ENCODE results near the gene ARL6IP5.

ARL6IP5 gene

GRCh38 chr3:69091389-69092029, 6.8 kb downstream of the ARL6IP5 start:
- DNase-seq = peak in 1 of 3 donors; percentile 54
- Histone ChIP-seq H3K4me1 (ENCODE audit: control extremely low read depth in 1 of 4, control insufficient read depth in 4 of 4, insufficient read depth in 4 of 4, low read length in 3 of 4) (peaks cover 86 to 99% (median 94%) of the 10 kb centered on the region in 4 experiments), H3K27me3 (replicated peaks in 2 of 5; ENCODE audit: control insufficient read depth in 4 of 5, insufficient read depth in 5 of 5, low read length in 4 of 5) (no peaks in the 10 kb centered on the region), H3K4me3 (ENCODE audit: control insufficient read depth in 1 of 7, extremely low read depth in 1 of 7, insufficient read depth in 4 of 7, low read depth in 2 of 7, low read length in 6 of 7) (peak overlapping the region in 5 of 7 experiments; percentile 11 to 63 (median 47)), H3K36me3 (ENCODE audit: control insufficient read depth in 4 of 4, insufficient read depth in 4 of 4, low read length in 3 of 4) (peaks cover 5 to 28% (median 7%) of the 10 kb centered on the region in 4 experiments), H3K9me3 (ENCODE audit: control extremely low read depth in 1 of 5, control insufficient read depth in 4 of 5, insufficient read depth in 2 of 5, low read depth in 1 of 5, low read length in 4 of 5) (no peaks in the 10 kb centered on the region), H3K27ac (ENCODE audit: insufficient read depth in 1 of 2, low read depth in 1 of 2, low read length in 2 of 2, poor library complexity in 1 of 2, severe bottlenecking in 2 of 2) (peak overlapping the region; percentile 56 to 88)
- 0% methylated on average over 1 of the region's 5 CpGs for WGBS (ENCODE audit: insufficient coverage)
- ChIA-PET CTCF (interaction anchor here (0.8 to 3.7 kb wide), 4 partner anchors 8 to 29 kb away, joined by 3 to 28 read pairs (median 6); partner anchors contain the start of gene ARL6IP5), POLR2A (interaction anchor here (0.5 to 1.2 kb wide), 3 partner anchors 11 to 29 kb away, joined by 3 to 4 read pairs (median 3); partner anchors contain the start of gene UBA3)

- Histone ChIP-seq H3K27ac (ENCODE audit: insufficient read depth in 1 of 2, low read depth in 1 of 2, low read length in 2 of 2, poor library complexity in 1 of 2, severe bottlenecking in 2 of 2) (peak overlapping the region; percentile 71 to 88), H3K4me3 (ENCODE audit: control insufficient read depth in 1 of 7, extremely low read depth in 1 of 7, insufficient read depth in 4 of 7, low read depth in 2 of 7, low read length in 6 of 7) (peak overlapping the region in 6 of 7 experiments; percentile 35 to 63 (median 48))
- peak; percentile 69 to 95 (median 89) for DNase-seq
Observed at GRCh38 chr3:69092030-69092516, 7.3 kb downstream of the ARL6IP5 start.

GRCh38 chr3:69094467-69095205, 9.9 kb downstream of the ARL6IP5 start:
- peak overlapping the region in 4 of 7 experiments; percentile 33 to 59 (median 52) for H3K4me3 ChIP-seq (ENCODE audit: control insufficient read depth in 1 of 7, extremely low read depth in 1 of 7, insufficient read depth in 4 of 7, low read depth in 2 of 7, low read length in 6 of 7)
- H3K27me3 ChIP-seq (replicated peaks in 2 of 5; ENCODE audit: control insufficient read depth in 4 of 5, insufficient read depth in 5 of 5, low read length in 4 of 5) = no peaks in the 10 kb centered on the region
- no peaks in the 10 kb centered on the region for H3K9me3 ChIP-seq (ENCODE audit: control extremely low read depth in 1 of 5, control insufficient read depth in 4 of 5, insufficient read depth in 2 of 5, low read depth in 1 of 5, low read length in 4 of 5)
- H3K4me1 ChIP-seq (ENCODE audit: control extremely low read depth in 1 of 4, control insufficient read depth in 4 of 4, insufficient read depth in 4 of 4, low read length in 3 of 4) = peaks cover 65 to 91% (median 79%) of the 10 kb centered on the region in 4 experiments
- ChIA-PET CTCF (interaction anchor here (0.9 to 3.7 kb wide), 8 partner anchors 11 to 419 kb away, joined by 3 to 28 read pairs (median 3); partner anchors contain the start of gene ARL6IP5), POLR2A (interaction anchor here (0.6 to 5.3 kb wide), 4 partner anchors 8 to 66 kb away, joined by 3 to 36 read pairs (median 4); partner anchors contain the start of gene ARL6IP5)
- peak; percentile 79 to 96 (median 94) for DNase-seq
- H3K27ac ChIP-seq (ENCODE audit: insufficient read depth in 1 of 2, low read depth in 1 of 2, low read length in 2 of 2, poor library complexity in 1 of 2, severe bottlenecking in 2 of 2) = peak overlapping the region; percentile 61 to 88
- peaks cover 0 to 20% (median 7%) of the 10 kb centered on the region in 4 experiments for H3K36me3 ChIP-seq (ENCODE audit: control insufficient read depth in 4 of 4, insufficient read depth in 4 of 4, low read length in 3 of 4)
- WGBS (ENCODE audit: insufficient coverage) = 0% methylated on average over 5 of the region's 8 CpGs

More at GRCh38 chr3:69092030-69092516, 7.3 kb downstream of the ARL6IP5 start:
- Histone ChIP-seq H3K27me3 (replicated peaks in 2 of 5; ENCODE audit: control insufficient read depth in 4 of 5, insufficient read depth in 5 of 5, low read length in 4 of 5) (no peaks in the 10 kb centered on the region), H3K36me3 (ENCODE audit: control insufficient read depth in 4 of 4, insufficient read depth in 4 of 4, low read length in 3 of 4) (peaks cover 5 to 28% (median 7%) of the 10 kb centered on the region in 4 experiments), H3K4me1 (ENCODE audit: control extremely low read depth in 1 of 4, control insufficient read depth in 4 of 4, insufficient read depth in 4 of 4, low read length in 3 of 4) (peaks cover 80 to 99% (median 91%) of the 10 kb centered on the region in 4 experiments), H3K9me3 (ENCODE audit: control extremely low read depth in 1 of 5, control insufficient read depth in 4 of 5, insufficient read depth in 2 of 5, low read depth in 1 of 5, low read length in 4 of 5) (no peaks in the 10 kb centered on the region)
- 0% methylated on average over 3 of the region's 4 CpGs for WGBS (ENCODE audit: insufficient coverage)
- ChIA-PET POLR2A (interaction anchor here (0.5 to 5.3 kb wide), 5 partner anchors 8 to 41 kb away, joined by 3 to 36 read pairs (median 3); partner anchors contain the start of genes ARL6IP5 and UBA3), CTCF (interaction anchor here (0.8 to 3.7 kb wide), 4 partner anchors 9 to 28 kb away, joined by 3 to 28 read pairs (median 6); partner anchors contain the start of gene ARL6IP5)

DNA sequence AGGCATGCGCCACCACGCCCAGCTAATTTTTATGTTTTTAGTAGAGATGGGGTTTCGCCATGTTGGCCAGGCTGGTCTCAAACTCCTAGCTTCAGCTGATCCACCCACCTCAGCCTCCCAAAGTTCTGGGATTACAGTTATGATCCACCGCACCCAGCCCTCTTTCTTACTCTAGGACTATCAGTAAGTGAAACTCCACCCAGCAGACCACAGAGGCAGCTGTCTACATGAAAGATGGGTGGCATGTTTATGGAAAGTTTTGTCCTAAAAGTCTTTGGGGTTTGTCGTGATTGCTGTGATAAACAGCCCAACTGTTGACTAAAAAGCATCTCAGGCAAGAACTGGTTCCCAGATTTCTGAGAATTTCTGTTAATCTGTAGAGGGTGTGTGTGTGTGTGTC, 10.9 kb downstream of the ARL6IP5 start:
- peaks cover 56 to 83% (median 69%) of the 10 kb centered on the region in 4 experiments for H3K4me1 ChIP-seq (ENCODE audit: control extremely low read depth in 1 of 4, control insufficient read depth in 4 of 4, insufficient read depth in 4 of 4, low read length in 3 of 4)
- no peaks in the 10 kb centered on the region for H3K9me3 ChIP-seq (ENCODE audit: control extremely low read depth in 1 of 5, control insufficient read depth in 4 of 5, insufficient read depth in 2 of 5, low read depth in 1 of 5, low read length in 4 of 5)
- ChIA-PET CTCF (interaction anchor here (0.9 to 2.5 kb wide), 4 partner anchors 10 to 32 kb away, joined by 3 to 14 read pairs (median 4); partner anchors contain the start of gene ARL6IP5), POLR2A (interaction anchor here (0.6 to 5.3 kb wide), 2 partner anchors 9 to 12 kb away, joined by 3 to 36 read pairs; partner anchors contain the start of gene ARL6IP5)
- 0% methylated on average over 1 of the region's 5 CpGs for WGBS (ENCODE audit: insufficient coverage)
- H3K36me3 ChIP-seq (ENCODE audit: control insufficient read depth in 4 of 4, insufficient read depth in 4 of 4, low read length in 3 of 4) = peaks cover 0 to 15% (median 4%) of the 10 kb centered on the region in 4 experiments
- peak in 2 of 3 donors; percentile 46 to 60 for DNase-seq
- H3K4me3 ChIP-seq (ENCODE audit: control insufficient read depth in 1 of 7, extremely low read depth in 1 of 7, insufficient read depth in 4 of 7, low read depth in 2 of 7, low read length in 6 of 7) = peak overlapping the region in 4 of 7 experiments; percentile 5 to 46 (median 16)
- no peaks in the 10 kb centered on the region for H3K27me3 ChIP-seq (replicated peaks in 2 of 5; ENCODE audit: control insufficient read depth in 4 of 5, insufficient read depth in 5 of 5, low read length in 4 of 5)
- H3K27ac ChIP-seq (ENCODE audit: insufficient read depth in 1 of 2, low read depth in 1 of 2, low read length in 2 of 2, poor library complexity in 1 of 2, severe bottlenecking in 2 of 2) = peak overlapping the region; percentile 25 to 73

DNA sequence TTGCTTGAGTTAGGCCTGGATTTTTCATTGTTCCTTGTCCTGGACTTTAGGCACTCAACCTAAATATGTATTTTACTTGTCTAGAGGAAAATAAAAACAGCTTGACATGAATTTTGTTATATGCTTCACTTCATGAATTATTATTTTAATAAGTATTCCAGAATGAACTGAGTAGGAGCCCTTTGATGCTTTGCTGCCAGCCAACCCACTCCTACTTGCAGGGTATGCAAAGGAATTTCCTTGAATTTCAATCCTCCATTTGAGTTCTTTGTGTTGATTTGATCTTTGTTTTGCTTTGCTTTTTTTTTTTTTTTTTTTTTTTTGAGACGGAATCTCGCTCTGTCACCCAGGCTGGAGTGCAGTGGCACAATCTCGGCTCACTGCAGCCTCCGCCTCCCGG, 11.6 kb downstream of the ARL6IP5 start:
- Histone ChIP-seq H3K27ac (ENCODE audit: insufficient read depth in 1 of 2, low read depth in 1 of 2, low read length in 2 of 2, poor library complexity in 1 of 2, severe bottlenecking in 2 of 2) (peak overlapping the region in 1 of 2 experiments; percentile 73), H3K4me3 (ENCODE audit: control insufficient read depth in 1 of 7, extremely low read depth in 1 of 7, insufficient read depth in 4 of 7, low read depth in 2 of 7, low read length in 6 of 7) (peak overlapping the region in 1 of 7 experiments; percentile 6), H3K36me3 (ENCODE audit: control insufficient read depth in 4 of 4, insufficient read depth in 4 of 4, low read length in 3 of 4) (peaks cover 0 to 13% (median 4%) of the 10 kb centered on the region in 4 experiments), H3K9me3 (ENCODE audit: control extremely low read depth in 1 of 5, control insufficient read depth in 4 of 5, insufficient read depth in 2 of 5, low read depth in 1 of 5, low read length in 4 of 5) (no peaks in the 10 kb centered on the region), H3K27me3 (replicated peaks in 2 of 5; ENCODE audit: control insufficient read depth in 4 of 5, insufficient read depth in 5 of 5, low read length in 4 of 5) (no peaks in the 10 kb centered on the region), H3K4me1 (ENCODE audit: control extremely low read depth in 1 of 4, control insufficient read depth in 4 of 4, insufficient read depth in 4 of 4, low read length in 3 of 4) (peaks cover 49 to 76% (median 63%) of the 10 kb centered on the region in 4 experiments)
- ChIA-PET POLR2A (interaction anchor here (5.3 kb wide), 1 partner anchor 12 kb away, joined by 36 read pairs; the partner anchor contains the start of gene ARL6IP5), CTCF (interaction anchor here (0.9 to 2.5 kb wide), 3 partner anchors 10 to 32 kb away, joined by 3 to 14 read pairs (median 6); partner anchors contain the start of gene ARL6IP5)
- no peak for DNase-seq
- WGBS (ENCODE audit: insufficient coverage) = no CpG with 5 or more reads among the region's 5 CpGs

DNA sequence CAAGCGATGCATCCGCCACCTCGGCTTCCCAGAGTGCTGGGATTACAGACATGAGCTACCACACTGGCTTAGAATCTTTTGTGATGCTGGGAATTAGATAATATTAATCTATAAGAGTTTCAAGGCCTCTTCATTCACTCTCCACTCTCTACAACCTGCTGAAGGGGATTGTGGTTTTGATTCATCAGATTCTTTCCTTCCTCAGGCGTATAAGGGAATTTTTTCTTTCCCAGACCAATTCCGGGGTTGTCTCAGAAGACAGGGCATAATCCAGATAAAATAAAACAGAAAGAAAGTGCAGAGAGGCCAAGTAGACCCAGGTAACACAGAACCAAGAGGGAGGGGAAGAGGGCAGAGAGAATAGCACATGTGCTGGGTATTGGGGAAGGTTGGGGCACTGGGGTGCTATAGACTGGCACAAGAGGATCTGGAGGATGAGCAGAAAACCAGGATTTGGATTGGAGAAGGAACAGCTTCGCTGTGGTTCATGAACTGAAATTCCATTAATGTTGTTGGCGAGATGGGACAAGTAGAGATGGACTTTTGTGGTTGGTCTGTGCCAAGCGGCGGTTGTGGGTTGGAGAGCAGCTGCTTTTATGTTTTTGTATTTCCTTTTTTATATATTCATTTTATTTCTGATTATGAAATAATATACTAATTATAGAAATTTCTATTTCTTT, 12.8 kb downstream of the ARL6IP5 start:
- Histone ChIP-seq H3K4me1 (ENCODE audit: control extremely low read depth in 1 of 4, control insufficient read depth in 4 of 4, insufficient read depth in 4 of 4, low read length in 3 of 4) (peaks cover 37 to 64% (median 52%) of the 10 kb centered on the region in 4 experiments), H3K27ac (ENCODE audit: insufficient read depth in 1 of 2, low read depth in 1 of 2, low read length in 2 of 2, poor library complexity in 1 of 2, severe bottlenecking in 2 of 2) (peak overlapping the region in 1 of 2 experiments; percentile 49), H3K4me3 (ENCODE audit: control insufficient read depth in 1 of 7, extremely low read depth in 1 of 7, insufficient read depth in 4 of 7, low read depth in 2 of 7, low read length in 6 of 7) (peak overlapping the region in 3 of 7 experiments; percentile 26 to 38 (median 37)), H3K9me3 (ENCODE audit: control extremely low read depth in 1 of 5, control insufficient read depth in 4 of 5, insufficient read depth in 2 of 5, low read depth in 1 of 5, low read length in 4 of 5) (no peaks in the 10 kb centered on the region), H3K36me3 (ENCODE audit: control insufficient read depth in 4 of 4, insufficient read depth in 4 of 4, low read length in 3 of 4) (peaks cover 5 to 25% (median 13%) of the 10 kb centered on the region in 4 experiments), H3K27me3 (replicated peaks in 2 of 5; ENCODE audit: control insufficient read depth in 4 of 5, insufficient read depth in 5 of 5, low read length in 4 of 5) (no peaks in the 10 kb centered on the region)
- DNase-seq = no peak
- ChIA-PET CTCF (interaction anchor here (0.7 to 14.2 kb wide), 4 partner anchors 8 to 22 kb away, joined by 3 to 96 read pairs (median 15); partner anchors contain the start of genes ARL6IP5 and LMOD3), POLR2A (no interaction called here)
- WGBS (ENCODE audit: insufficient coverage) = 80% methylated on average over 1 of the region's 9 CpGs

Data from common myeloid progenitor, CD34-positive (primary cell).